Activated gamma-delta T cell treated with anti-CD3 and anti-CD28 coated beads, Interleukin-2, amount 50 U/mL, for 16 hours (primary cell): Measurements from ENCODE around the gene AKT3.

ENCODE experiments used
- DNase-seq: peaks from one replicate; pipeline ENCODE4 v3.0.0-alpha.2; 2020; ENCODE audit warnings: low read depth

Gene AKT3

DNA sequence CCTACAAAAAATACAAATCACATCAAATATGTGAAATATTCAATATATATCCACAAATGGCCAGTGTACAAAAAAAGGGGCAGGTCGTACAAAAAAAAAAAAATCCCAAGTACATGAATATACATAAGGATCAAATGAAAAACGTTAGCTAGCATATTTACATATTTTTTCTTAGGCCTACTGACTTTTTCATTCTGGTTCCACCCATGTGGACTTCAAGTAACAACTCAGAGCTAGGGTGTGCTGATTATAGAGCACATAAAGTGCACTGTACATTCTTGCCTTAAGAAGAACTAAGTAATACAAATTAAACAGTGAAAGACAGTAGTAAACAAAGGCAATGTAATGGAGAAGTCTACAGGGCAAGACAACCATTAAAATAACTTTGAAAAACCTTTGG lies 297.0 kb downstream of the AKT3 start:
- no peak for DNase-seq

DNA sequence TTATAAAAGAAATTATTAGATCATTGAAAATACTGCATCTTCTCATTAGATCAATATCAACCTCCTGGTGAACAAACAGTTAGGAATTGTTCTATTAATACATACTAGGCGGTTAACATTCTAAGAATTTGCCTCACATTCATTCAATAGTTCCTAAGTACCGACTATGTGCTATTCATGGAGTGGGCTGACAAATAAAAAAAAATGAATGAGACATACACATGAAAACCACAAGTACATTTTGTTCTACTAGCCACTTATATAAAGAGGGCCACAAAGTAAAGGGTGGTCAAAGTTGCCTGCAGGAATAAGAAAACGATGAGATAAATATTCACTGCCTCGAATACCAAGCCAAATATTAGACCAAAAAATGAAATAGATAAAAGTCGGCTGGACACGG lies 299.8 kb downstream of the AKT3 start:
- DNase-seq: no peak

DNA sequence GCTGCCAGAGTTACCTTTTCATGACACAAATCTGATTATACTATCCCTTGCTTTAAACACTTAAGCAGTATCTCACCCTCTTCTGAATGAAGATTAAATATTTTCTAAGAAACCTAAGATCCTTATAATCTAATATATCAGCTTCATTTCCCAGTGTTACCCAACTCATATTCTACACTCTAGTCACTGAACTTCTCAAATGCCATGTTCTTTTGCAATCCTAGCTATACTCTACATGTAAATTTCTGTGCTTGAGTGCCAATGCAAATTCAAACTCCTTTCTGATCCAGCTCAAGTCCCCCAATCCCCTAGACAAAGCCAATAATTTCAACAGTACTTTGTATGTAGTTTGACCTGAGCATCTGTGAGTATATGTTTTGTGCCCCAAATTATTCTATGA lies 300.3 kb downstream of the AKT3 start:
- no peak for DNase-seq

GRCh38 chr1:243549108-243549507 lies 300.9 kb downstream of the AKT3 start:
- no peak for DNase-seq

GRCh38 chr1:243548516-243548915 lies 301.5 kb downstream of the AKT3 start:
- DNase-seq: no peak

DNA sequence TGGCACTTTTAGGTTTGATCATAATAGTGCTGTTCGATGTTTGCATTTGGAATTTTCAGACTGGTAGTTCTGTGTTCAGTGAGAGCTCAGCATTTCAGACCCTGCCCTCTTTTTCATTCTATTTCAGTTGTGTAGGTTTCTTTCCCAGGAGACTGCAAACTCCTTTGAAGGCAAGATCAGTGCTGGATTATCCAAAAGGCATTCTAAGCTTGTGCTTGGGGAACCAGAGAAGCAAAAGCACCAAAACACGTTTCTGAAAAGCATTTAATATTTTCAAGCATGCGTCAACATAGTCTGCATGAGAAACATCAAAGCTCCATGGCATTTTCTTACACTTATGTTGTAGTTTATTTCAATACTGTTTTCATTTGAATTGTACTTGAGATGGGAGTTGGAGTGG lies 302.2 kb downstream of the AKT3 start:
- no peak for DNase-seq

- DNase-seq: no peak
Observed at GRCh38 chr1:243546457-243546856, 303.6 kb downstream of the AKT3 start.

GRCh38 chr1:243543501-243543900 lies 306.5 kb downstream of the AKT3 start:
- DNase-seq: no peak

DNA sequence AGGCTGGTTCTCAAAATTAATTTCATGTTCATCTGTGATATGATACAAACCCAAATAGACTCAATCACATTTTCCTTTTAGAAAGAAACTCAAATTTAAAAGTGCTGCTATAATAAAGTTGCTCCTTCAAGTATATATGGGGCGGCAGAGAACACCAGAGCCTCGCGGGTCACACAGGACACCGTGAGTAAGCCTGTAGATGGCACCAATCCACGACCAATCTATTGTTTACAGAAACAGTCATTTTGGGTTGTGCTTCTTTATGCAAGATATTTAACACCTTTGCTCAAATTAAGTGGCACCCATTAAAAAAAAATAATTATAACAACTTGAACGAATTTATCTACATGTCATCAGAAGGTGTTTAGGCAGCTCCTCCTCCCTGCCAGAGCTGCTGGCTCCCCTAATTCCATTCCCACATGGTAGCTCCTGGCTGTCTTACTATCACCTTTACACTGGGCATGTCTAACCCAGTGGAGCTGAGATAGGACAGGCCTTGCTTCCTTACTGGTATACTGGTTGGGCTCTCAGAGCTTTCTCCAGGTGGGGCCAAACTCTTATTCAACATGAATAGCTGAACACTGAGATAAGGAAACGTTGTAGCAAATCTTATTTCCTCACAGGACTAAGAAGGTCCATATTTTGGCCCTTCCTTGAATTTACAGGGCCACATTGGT lies 307.2 kb downstream of the AKT3 start:
- no peak for DNase-seq

GRCh38 chr1:243539636-243540035 lies 310.4 kb downstream of the AKT3 start:
- no peak for DNase-seq

DNA sequence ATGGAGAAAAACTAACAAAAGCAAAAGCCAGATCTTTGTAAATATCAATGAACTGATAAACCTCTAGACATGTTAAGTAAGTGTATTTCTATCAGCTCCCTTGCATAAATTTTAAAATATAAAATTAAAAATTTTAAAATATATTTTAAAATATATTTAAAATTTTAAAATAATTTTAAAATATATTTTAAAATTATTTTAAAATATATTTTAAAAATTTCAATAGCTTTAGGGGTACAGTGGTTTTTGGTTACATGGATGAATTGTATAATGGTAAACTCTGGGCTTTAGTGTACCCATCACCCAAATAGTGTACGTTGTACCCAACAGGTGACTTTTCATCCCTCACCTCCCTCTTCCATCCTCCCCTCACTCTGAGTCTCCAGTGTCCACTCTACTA lies 315.0 kb downstream of the AKT3 start:
- DNase-seq: no peak

DNA sequence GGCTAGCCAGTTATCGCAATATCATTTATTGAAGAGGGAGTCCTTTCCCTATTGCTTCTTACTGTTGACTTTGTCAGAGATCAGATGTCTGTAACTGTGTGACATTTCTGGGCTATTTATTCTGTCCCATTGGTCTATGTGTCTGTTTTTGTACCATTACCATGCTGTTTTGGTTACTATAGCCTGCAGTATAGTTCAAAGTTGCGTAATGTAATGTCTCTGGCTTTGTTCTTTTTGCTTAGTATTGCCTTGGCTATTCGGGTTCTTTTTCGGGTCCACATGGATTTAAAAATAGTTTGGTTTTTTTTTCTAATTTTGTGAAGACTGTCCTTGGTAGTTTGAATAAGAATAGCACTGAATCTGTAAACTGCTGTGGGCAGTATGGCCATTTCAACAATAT lies 320.5 kb downstream of the AKT3 start:
- DNase-seq: no peak

- DNase-seq: no peak
Observed at GRCh38 chr1:243528459-243529121, 321.5 kb downstream of the AKT3 start.

- no peak for DNase-seq
Observed at GRCh38 chr1:243526180-243526579, 323.9 kb downstream of the AKT3 start.

GRCh38 chr1:243525085-243525487 lies 325.0 kb downstream of the AKT3 start:
- DNase-seq: no peak

GRCh38 chr1:243523766-243524165 lies 326.3 kb downstream of the AKT3 start:
- DNase-seq: no peak

GRCh38 chr1:243520831-243521230 lies 329.2 kb downstream of the AKT3 start:
- no peak for DNase-seq

GRCh38 chr1:243514927-243515326 lies 335.1 kb downstream of the AKT3 start:
- no peak for DNase-seq

DNA sequence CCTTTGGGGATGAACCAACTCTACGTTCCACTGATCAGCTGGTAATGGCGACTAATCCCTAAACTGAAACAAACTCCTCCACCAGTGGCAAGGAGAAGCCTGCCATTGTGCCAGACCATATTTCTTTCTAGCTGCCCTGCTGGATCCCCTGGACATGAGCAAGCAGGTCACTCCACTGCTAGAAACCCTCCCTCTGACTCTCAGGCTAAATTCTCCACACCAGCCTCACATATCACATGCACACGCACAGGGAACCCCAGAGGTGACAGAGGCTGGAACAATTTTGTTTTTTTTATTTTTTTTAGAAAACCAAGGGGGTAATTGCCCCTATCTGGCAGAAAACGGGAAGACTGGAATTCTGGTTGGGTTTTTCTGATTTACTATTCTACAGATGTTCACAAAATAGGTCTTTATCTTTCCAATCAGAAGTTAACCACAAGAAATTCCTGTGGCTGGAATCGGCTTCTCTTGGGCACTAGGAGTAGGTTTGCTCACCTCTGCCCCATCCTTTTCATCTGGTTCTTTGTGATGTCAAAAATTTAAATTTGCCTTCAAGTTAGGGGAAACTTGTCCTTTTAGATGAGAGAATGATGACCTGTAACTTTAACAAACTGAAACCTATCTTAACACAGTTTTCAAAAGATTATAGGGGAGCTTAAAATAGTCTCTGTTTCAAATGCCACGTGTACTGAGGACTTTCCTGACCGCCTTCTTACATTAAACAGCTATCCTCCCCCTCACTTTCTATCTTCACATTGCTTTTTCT lies 336.1 kb downstream of the AKT3 start:
- no peak for DNase-seq

GRCh38 chr1:243510928-243511327 lies 339.1 kb downstream of the AKT3 start:
- DNase-seq: no peak

DNA sequence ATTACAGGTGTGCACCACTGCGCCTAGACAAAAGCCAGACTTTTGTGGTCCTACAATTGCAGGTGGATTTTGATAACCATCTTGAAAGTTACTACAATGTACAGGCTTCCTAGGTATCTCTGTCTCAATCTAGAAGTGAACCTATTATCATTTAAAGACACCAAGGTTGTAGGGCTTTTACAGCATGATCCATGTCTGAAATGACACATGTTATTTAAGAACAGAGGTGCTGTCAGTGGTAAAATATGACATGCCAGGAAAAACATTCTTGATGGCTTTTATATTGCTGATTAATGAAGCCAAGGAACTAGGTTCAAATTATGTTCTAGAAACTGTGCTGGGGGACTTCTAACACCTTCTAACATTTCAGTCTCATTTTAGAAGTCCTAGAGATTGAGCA lies 341.1 kb downstream of the AKT3 start:
- DNase-seq: no peak

GRCh38 chr1:243508303-243508713 lies 341.7 kb downstream of the AKT3 start:
- peak; percentile 29 for DNase-seq

DNA sequence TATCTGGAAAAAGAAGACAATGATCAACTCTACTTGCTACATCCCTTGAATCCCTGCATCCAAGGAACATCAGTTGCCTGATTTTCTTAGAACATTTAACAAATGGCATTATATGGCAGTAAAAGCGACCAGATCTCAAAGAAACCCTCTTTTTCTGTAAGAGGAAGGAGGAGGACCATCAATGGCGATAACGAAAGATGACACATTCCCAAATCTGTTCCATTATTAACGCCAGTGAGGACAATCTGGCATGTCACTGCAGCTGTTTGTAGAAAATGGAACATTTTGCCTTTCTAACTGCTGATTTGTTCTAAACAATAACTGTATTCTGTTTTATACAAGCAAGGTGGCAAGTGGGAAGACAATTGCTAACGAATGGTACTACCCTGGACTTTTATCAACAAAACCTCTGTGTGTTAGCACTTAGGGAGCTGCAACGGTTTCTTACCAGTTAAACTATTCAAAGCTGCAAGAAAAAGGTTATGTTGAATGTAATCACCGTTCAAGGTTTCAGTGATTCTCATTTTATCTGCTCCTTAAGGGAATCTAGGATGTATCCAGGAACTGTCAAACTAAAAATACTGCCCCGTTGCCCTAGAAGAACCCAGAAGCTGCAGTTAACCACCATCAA lies 342.3 kb downstream of the AKT3 start:
- no peak for DNase-seq
